ENCODE data around the gene HK2.

The HK2 gene

DNA sequence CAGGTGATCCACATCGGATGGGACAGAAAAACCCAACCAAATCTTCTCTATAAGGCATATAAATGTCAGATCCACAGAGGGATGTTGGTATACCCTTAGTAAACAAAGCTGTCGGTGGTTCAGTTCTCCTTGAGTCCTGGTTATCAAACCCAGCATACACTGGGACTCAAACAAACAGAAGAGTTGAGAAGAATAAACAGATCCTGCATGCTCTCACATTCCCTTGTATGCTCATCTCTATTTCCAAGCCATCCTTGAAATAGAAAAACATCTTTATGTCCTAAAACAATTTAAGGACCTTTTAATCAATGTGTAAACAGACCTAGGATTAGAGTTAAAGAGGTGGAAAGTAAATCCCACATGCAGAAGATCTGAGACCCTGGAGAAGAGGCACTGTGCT lies 19.8 kb upstream of the HK2 start:
- peaks cover 25% of the 10 kb centered on the region for H3K4me1 ChIP-seq (ENCODE audit: insufficient read depth, low read length, poor library complexity, severe bottlenecking)
- H3K9ac ChIP-seq (ENCODE audit: low read depth, low read length, poor library complexity, severe bottlenecking), result no peak overlapping the region
- TF ChIP-seq, protein P1, sequence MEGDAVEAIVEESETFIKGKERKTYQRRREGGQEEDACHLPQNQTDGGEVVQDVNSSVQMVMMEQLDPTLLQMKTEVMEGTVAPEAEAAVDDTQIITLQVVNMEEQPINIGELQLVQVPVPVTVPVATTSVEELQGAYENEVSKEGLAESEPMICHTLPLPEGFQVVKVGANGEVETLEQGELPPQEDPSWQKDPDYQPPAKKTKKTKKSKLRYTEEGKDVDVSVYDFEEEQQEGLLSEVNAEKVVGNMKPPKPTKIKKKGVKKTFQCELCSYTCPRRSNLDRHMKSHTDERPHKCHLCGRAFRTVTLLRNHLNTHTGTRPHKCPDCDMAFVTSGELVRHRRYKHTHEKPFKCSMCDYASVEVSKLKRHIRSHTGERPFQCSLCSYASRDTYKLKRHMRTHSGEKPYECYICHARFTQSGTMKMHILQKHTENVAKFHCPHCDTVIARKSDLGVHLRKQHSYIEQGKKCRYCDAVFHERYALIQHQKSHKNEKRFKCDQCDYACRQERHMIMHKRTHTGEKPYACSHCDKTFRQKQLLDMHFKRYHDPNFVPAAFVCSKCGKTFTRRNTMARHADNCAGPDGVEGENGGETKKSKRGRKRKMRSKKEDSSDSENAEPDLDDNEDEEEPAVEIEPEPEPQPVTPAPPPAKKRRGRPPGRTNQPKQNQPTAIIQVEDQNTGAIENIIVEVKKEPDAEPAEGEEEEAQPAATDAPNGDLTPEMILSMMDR (conservative IDR thresholded peaks at IDR 0.05; ENCODE audit: low read length), result no peak
- TF ChIP-seq EZH2phosphoT487 (IDR thresholded peaks at IDR 0.05; ENCODE audit: borderline replicate concordance), result no peak
- no peak overlapping the region for H3K4me2 ChIP-seq (ENCODE audit: low read depth, low read length, poor library complexity, severe bottlenecking)
- no peaks in the 10 kb centered on the region for H3K9me2 ChIP-seq (replicated peaks; ENCODE audit: low read depth, low read length)
- H3K4me3 ChIP-seq (ENCODE audit: low read length, poor library complexity, severe bottlenecking), result no peak overlapping the region
- peaks cover 6% of the 10 kb centered on the region; the same call in 1 of the 2 replicates for H3F3A ChIP-seq (ENCODE audit: low read depth)
- no peaks in the 10 kb centered on the region for H3K79me2 ChIP-seq (ENCODE audit: insufficient read depth, low read length)
- no peaks in the 10 kb centered on the region for H3K36me3 ChIP-seq (ENCODE audit: insufficient read depth, low read length)
- H2AFZ ChIP-seq (ENCODE audit: low read length), result no peak overlapping the region
- no peaks in the 10 kb centered on the region for H4K20me1 ChIP-seq (ENCODE audit: insufficient read depth, low read length, poor library complexity, severe bottlenecking)
- H3K9me3 ChIP-seq (ENCODE audit: insufficient read depth, low read depth, low read length), result no peaks in the 10 kb centered on the region
- H3K27me3 ChIP-seq (ENCODE audit: insufficient read depth, low read length, poor library complexity, severe bottlenecking), result no peaks in the 10 kb centered on the region

DNA sequence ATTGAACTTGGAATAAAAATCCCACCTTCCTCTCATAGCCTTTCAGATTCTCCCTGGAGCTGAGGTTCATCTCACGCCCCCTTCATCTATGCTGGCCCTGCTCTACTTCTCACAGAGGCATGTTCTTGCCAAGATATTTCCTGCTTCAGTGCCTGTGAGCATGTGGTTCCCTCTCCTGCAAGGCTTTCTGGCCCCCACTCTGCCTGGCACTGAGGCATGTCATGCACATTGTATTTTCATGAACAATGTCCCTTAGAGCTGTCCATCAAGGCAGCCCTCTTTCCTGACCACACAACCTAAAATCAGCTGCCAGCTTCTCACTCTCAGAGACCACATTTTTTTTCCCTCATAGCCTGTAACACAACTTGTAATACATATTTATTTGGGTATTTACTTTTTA lies 18.0 kb upstream of the HK2 start:
- H3K27me3 ChIP-seq (ENCODE audit: insufficient read depth, low read length, poor library complexity, severe bottlenecking), result no peaks in the 10 kb centered on the region
- H3K4me3 ChIP-seq (ENCODE audit: low read length, poor library complexity, severe bottlenecking), result peak overlapping the region; percentile 38
- H3K4me1 ChIP-seq (ENCODE audit: insufficient read depth, low read length, poor library complexity, severe bottlenecking), result peaks cover 32% of the 10 kb centered on the region
- no peaks in the 10 kb centered on the region for H3K36me3 ChIP-seq (ENCODE audit: insufficient read depth, low read length)
- H4K20me1 ChIP-seq (ENCODE audit: insufficient read depth, low read length, poor library complexity, severe bottlenecking), result no peaks in the 10 kb centered on the region
- TF ChIP-seq EZH2phosphoT487 (IDR thresholded peaks at IDR 0.05; ENCODE audit: borderline replicate concordance), result no peak
- TF ChIP-seq, protein P1 (conservative IDR thresholded peaks at IDR 0.05; ENCODE audit: low read length), result no peak
- no peaks in the 10 kb centered on the region for H3K9me2 ChIP-seq (replicated peaks; ENCODE audit: low read depth, low read length)
- H2AFZ ChIP-seq (ENCODE audit: low read length), result peak overlapping the region; percentile 71; the same call in 1 of the 2 replicates
- no peaks in the 10 kb centered on the region for H3K9me3 ChIP-seq (ENCODE audit: insufficient read depth, low read depth, low read length)
- H3F3A ChIP-seq (ENCODE audit: low read depth), result peaks cover 6% of the 10 kb centered on the region; the same call in 1 of the 2 replicates
- no peaks in the 10 kb centered on the region for H3K79me2 ChIP-seq (ENCODE audit: insufficient read depth, low read length)
- H3K4me2 ChIP-seq (ENCODE audit: low read depth, low read length, poor library complexity, severe bottlenecking), result peak overlapping the region; percentile 68
- H3K9ac ChIP-seq (ENCODE audit: low read depth, low read length, poor library complexity, severe bottlenecking), result peak overlapping the region; percentile 51

- Histone ChIP-seq H3K27me3 (ENCODE audit: insufficient read depth, low read length, poor library complexity, severe bottlenecking) (no peaks in the 10 kb centered on the region), H4K20me1 (ENCODE audit: insufficient read depth, low read length, poor library complexity, severe bottlenecking) (no peaks in the 10 kb centered on the region), H3K9ac (ENCODE audit: low read depth, low read length, poor library complexity, severe bottlenecking) (peak overlapping the region; percentile 51), H3F3A (ENCODE audit: low read depth) (peaks cover 6% of the 10 kb centered on the region; the same call in 1 of the 2 replicates), H3K36me3 (ENCODE audit: insufficient read depth, low read length) (no peaks in the 10 kb centered on the region), H3K4me1 (ENCODE audit: insufficient read depth, low read length, poor library complexity, severe bottlenecking) (peaks cover 29% of the 10 kb centered on the region), H3K4me3 (ENCODE audit: low read length, poor library complexity, severe bottlenecking) (peak overlapping the region; percentile 38), H2AFZ (ENCODE audit: low read length) (peak overlapping the region; percentile 71), H3K9me2 (replicated peaks; ENCODE audit: low read depth, low read length) (no peaks in the 10 kb centered on the region), H3K79me2 (ENCODE audit: insufficient read depth, low read length) (no peaks in the 10 kb centered on the region), H3K9me3 (ENCODE audit: insufficient read depth, low read depth, low read length) (no peaks in the 10 kb centered on the region), H3K4me2 (ENCODE audit: low read depth, low read length, poor library complexity, severe bottlenecking) (peak overlapping the region; percentile 68)
- TF ChIP-seq, protein P1 (conservative IDR thresholded peaks at IDR 0.05; ENCODE audit: low read length), result no peak
- TF ChIP-seq EZH2phosphoT487 (IDR thresholded peaks at IDR 0.05; ENCODE audit: borderline replicate concordance), result no peak
Observed at GRCh38 chr2:74816540-74817303, 17.2 kb upstream of the HK2 start.

Measured in Loucy (cell line).